ENCODE results near the gene PTPRN2.

DNA sequence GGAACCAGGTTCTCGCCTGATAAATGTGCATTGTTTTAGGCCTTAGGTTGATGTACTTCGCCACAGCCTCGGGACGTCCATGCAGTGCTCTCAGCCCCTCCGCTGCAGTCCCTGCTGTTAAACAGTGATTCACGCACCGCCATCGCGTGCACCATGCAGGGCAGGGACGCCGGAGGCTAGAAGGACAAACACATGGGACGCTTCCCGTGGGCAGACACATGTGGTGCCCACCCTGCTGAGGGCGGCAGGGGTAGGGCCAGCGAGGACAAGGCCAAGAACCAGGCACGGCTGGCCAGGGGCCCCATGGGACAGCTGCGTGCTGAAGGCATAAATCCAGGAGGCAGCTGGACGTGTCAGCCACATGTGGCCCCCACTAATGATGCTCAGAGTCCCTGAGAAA is 394.7 kb downstream of the PTPRN2 start:
- TF ChIP-seq CTCF (conservative IDR thresholded peaks at IDR 0.05; ENCODE audit: low read depth, low read length) (no peak), EZH2 (IDR thresholded peaks at IDR 0.05; ENCODE audit: borderline replicate concordance, low read depth, low read length, poor library complexity, severe bottlenecking) (no peak)

Measured in A673 (cell line).